Sigmoid colon (tissue), 7 donors: Measurements from ENCODE around the gene MAL. TPM values are rescaled to one million over a fixed set of nuclear protein-coding genes. Genes with fewer than 3 reads are reported as not detected.

Experiments used
- DNase-seq: peaks from one replicate; pipeline ENCODE4 v3.0.0-alpha.2; 2019
- H3K27ac ChIP-seq, 4 donors: fragments of 200-600 bp; sonication (generic); one replicate each; pipeline ENCODE4 v1.5.1; 2016 to 2019; ENCODE audit warnings: mild to moderate bottlenecking in 1 of 4
- H3K27me3 ChIP-seq, 3 donors: fragments of 200-600 bp; sonication (generic); one replicate each; pipeline ENCODE4 v1.5.1; 2019; ENCODE audit warnings: mild to moderate bottlenecking in 1 of 3
- H3K36me3 ChIP-seq, 4 donors: fragments of 200-600 bp; sonication (generic); one replicate each; pipeline ENCODE4 v1.5.1; 2016 to 2019
- H3K4me1 ChIP-seq, 4 donors: fragments of 200-600 bp; sonication (generic); one replicate each; pipeline ENCODE4 v1.5.1; 2017 to 2019
- H3K4me3 ChIP-seq, 4 donors: fragments of 200-600 bp; sonication (generic); one replicate each; pipeline ENCODE4 v1.5.1; 2017 to 2019; ENCODE audit warnings: mild to moderate bottlenecking in 2 of 4, moderate library complexity in 1 of 4
- H3K9me3 ChIP-seq, 4 donors: fragments of 200-600 bp in 3 of 4; sonication (generic) in 3 of 4; one replicate each; pipeline versions ENCODE4 v1.5.1 to v1.6.1; 2013 to 2019
- CTCF ChIP-seq, 4 experiments: fragments of 450-650 bp in 3 of 4; fragments of 200-600 bp in 1 of 4; IDR thresholded peaks; one replicate each; pipeline ENCODE4 v1.5.1; 2016 to 2019; ENCODE audit warnings: antibody characterized with exemption in 4 of 4, mild to moderate bottlenecking in 3 of 4, moderate library complexity in 2 of 4
- EP300 ChIP-seq, 4 donors: sonication (generic); formaldehyde crosslinking; IDR thresholded peaks; one replicate each; pipeline ENCODE4 v1.6.1; 2017; ENCODE audit warnings: antibody characterized with exemption in 4 of 4
- POLR2A ChIP-seq, 2 donors: fragments of 450-650 bp; IDR thresholded peaks; one replicate each; pipeline ENCODE4 v1.6.1; 2016; ENCODE audit warnings: antibody characterized with exemption in 2 of 2, mild to moderate bottlenecking in 2 of 2, moderate library complexity in 2 of 2
- POLR2AphosphoS5 ChIP-seq, 4 donors: sonication (generic); formaldehyde crosslinking; IDR thresholded peaks; one replicate each; pipeline ENCODE4 v1.6.1; 2017; ENCODE audit warnings: antibody characterized with exemption in 4 of 4
- WGBS, 2 donors: extraction: QIAGEN DNeasy Blood & Tissue Kit; methylation state at CpG; one replicate each; pipeline ENCODE4 v1.1.7; 2013; 5-methylcytosine and 5-hydroxymethylcytosine counted together
- intact Hi-C: fragments of 100-400 bp; cut with DNase I; formaldehyde crosslinking; loops from one replicate; pipeline ENCODE4 v1.15.1; 2023
- polyA plus RNA-seq, 3 donors: library from polyadenylated mRNA; stranded (reverse); fragments of 200-250 nt; gene quantifications; one replicate each; pipeline ENCODE4 v1.2.3, GENCODE V29; 2013
- total RNA-seq, 4 donors: library from RNA; depleted of rRNA; stranded (reverse); fragments of >200 nt; gene quantifications; one replicate each; pipeline ENCODE4 v1.1.0, GENCODE V29; 2016
- donor health status: healthy with polysubstance abuse.
- donor health status: Bipolar disorder and iron deficiency.
- donor health status: healthy.

The MAL gene
- total and polyA plus RNA-seq, 7 donors, result 0.69 to 28.9 (median 8.4) TPM

- Histone ChIP-seq H3K4me1 (no peaks in the 10 kb centered on the region), H3K36me3 (no peaks in the 10 kb centered on the region), H3K4me3 (no peak overlapping the region), H3K27me3 (peaks cover 0 to 13% (median 0%) of the 10 kb centered on the region in 3 donors), H3K27ac (no peak overlapping the region), H3K9me3 (no peaks in the 10 kb centered on the region)
- WGBS, 2 donors, result 82 to 88% methylated on average over 10 of the region's 10 CpGs
- TF ChIP-seq EP300 (IDR thresholded peaks at IDR 0.05) (no peak), CTCF (IDR thresholded peaks at IDR 0.05) (no peak), POLR2A (IDR thresholded peaks at IDR 0.05) (no peak), POLR2AphosphoS5 (IDR thresholded peaks at IDR 0.05) (no peak)
- intact Hi-C loops, result no loop called here
- peak; percentile 32 for DNase-seq
Observed at GRCh38 chr2:95051626-95052025, 26.1 kb downstream of the MAL start.

- Histone ChIP-seq H3K4me3 (no peak overlapping the region), H3K27me3 (peaks cover 0 to 16% (median 0%) of the 10 kb centered on the region in 3 donors), H3K36me3 (no peaks in the 10 kb centered on the region), H3K9me3 (no peaks in the 10 kb centered on the region), H3K4me1 (no peaks in the 10 kb centered on the region), H3K27ac (no peak overlapping the region)
- 77 to 83% methylated on average over 6 of the region's 6 CpGs for WGBS, 2 donors
- TF ChIP-seq CTCF (IDR thresholded peaks at IDR 0.05) (no peak), EP300 (IDR thresholded peaks at IDR 0.05) (no peak), POLR2AphosphoS5 (IDR thresholded peaks at IDR 0.05) (no peak), POLR2A (IDR thresholded peaks at IDR 0.05) (no peak)
- intact Hi-C loops, result no loop called here
- DNase-seq, result peak; percentile 30
Observed at GRCh38 chr2:95052307-95052706, 26.8 kb downstream of the MAL start.

- no peaks in the 10 kb centered on the region for H3K36me3 ChIP-seq
- no peaks in the 10 kb centered on the region for H3K9me3 ChIP-seq
- peaks cover 0 to 16% (median 0%) of the 10 kb centered on the region in 3 donors for H3K27me3 ChIP-seq
- H3K27ac ChIP-seq, result no peak overlapping the region
- 76 to 79% methylated on average over 13 of the region's 13 CpGs for WGBS, 2 donors
- no peak overlapping the region for H3K4me3 ChIP-seq
- intact Hi-C loops, result no loop called here
- DNase-seq, result no peak
- TF ChIP-seq POLR2AphosphoS5 (IDR thresholded peaks at IDR 0.05), result no peak
- H3K4me1 ChIP-seq, result no peaks in the 10 kb centered on the region
Observed at GRCh38 chr2:95052804-95053479, 27.4 kb downstream of the MAL start.

- H3K27ac ChIP-seq, result no peak overlapping the region
- peak; percentile 56 for DNase-seq
- TF ChIP-seq POLR2AphosphoS5 (IDR thresholded peaks at IDR 0.05) (no peak), CTCF (IDR thresholded peaks at IDR 0.05) (no peak), EP300 (IDR thresholded peaks at IDR 0.05) (no peak)
- no peaks in the 10 kb centered on the region for H3K36me3 ChIP-seq
- no peaks in the 10 kb centered on the region for H3K4me1 ChIP-seq
- 29 to 33% methylated on average over 11 of the region's 11 CpGs for WGBS, 2 donors
- no peaks in the 10 kb centered on the region for H3K9me3 ChIP-seq
- H3K27me3 ChIP-seq, result peaks cover 0 to 16% (median 0%) of the 10 kb centered on the region in 3 donors
- intact Hi-C loops, result no loop called here
- H3K4me3 ChIP-seq, result no peak overlapping the region
Observed at GRCh38 chr2:95053543-95053942, 28.0 kb downstream of the MAL start.

GRCh38 chr2:95054016-95054415, 28.5 kb downstream of the MAL start:
- Histone ChIP-seq H3K4me1 (no peaks in the 10 kb centered on the region), H3K4me3 (no peak overlapping the region), H3K9me3 (no peaks in the 10 kb centered on the region), H3K27me3 (peaks cover 0 to 16% (median 0%) of the 10 kb centered on the region in 3 donors), H3K36me3 (no peaks in the 10 kb centered on the region), H3K27ac (no peak overlapping the region)
- 53 to 73% methylated on average over 5 of the region's 5 CpGs for WGBS, 2 donors
- intact Hi-C loops, result no loop called here
- peak; percentile 43 for DNase-seq
- TF ChIP-seq POLR2AphosphoS5 (IDR thresholded peaks at IDR 0.05) (no peak), POLR2A (IDR thresholded peaks at IDR 0.05) (no peak), CTCF (IDR thresholded peaks at IDR 0.05) (no peak), EP300 (IDR thresholded peaks at IDR 0.05) (no peak)
